Fibroblast of lung (primary cell): ENCODE results near the gene RUBCNL. TPM values are rescaled to one million over a fixed set of nuclear protein-coding genes. Genes with fewer than 3 reads are reported as not detected.

Source experiments
- DNase-seq, 2 donors: peaks; one replicate each; pipeline versions ENCODE4 v3.0.0 to v3.0.0-alpha.2; 2010; ENCODE audit warnings: low read depth in 2 of 2
- H2AFZ ChIP-seq: 2 replicates; pipeline ENCODE4 v1.5.1; 2012; ENCODE audit warnings: low read length, control low read depth, inconsistent platforms
- H3K27ac ChIP-seq: 2 replicates; pipeline ENCODE4 v1.5.1; 2011; ENCODE audit warnings: low read length, control low read depth; ENCODE audit not compliant: insufficient read depth
- H3K27me3 ChIP-seq: 2 replicates; pipeline ENCODE4 v1.5.1; 2011; ENCODE audit warnings: mild to moderate bottlenecking, low read length; ENCODE audit not compliant: control insufficient read depth, insufficient read depth
- H3K36me3 ChIP-seq: 2 replicates; pipeline ENCODE4 v1.5.1; 2011; ENCODE audit warnings: low read length; ENCODE audit not compliant: control insufficient read depth, insufficient read depth
- H3K4me1 ChIP-seq: 2 replicates; pipeline ENCODE4 v1.5.1; 2011; ENCODE audit warnings: low read length; ENCODE audit not compliant: control insufficient read depth, insufficient read depth; ENCODE audit errors: extremely low read depth
- H3K4me2 ChIP-seq: 2 replicates; pipeline ENCODE4 v1.5.1; 2011; ENCODE audit warnings: low read length, control low read depth; ENCODE audit not compliant: insufficient read depth; ENCODE audit errors: extremely low read depth
- H3K4me3 ChIP-seq, 4 experiments: fragments of 200-600 bp in 1 of 4; sonication (generic) in 1 of 4; replicated peaks in 1 of 4; 2 replicates each; pipeline ENCODE4 v1.5.1; 2011 to 2016; ENCODE audit warnings: low read length in 4 of 4, low read depth in 3 of 4, mild to moderate bottlenecking in 3 of 4, control low read depth in 2 of 4, inconsistent platforms in 1 of 4, mixed read lengths in 1 of 4; ENCODE audit not compliant: insufficient read depth in 1 of 4; ENCODE audit errors: control extremely low read depth in 1 of 4
- H3K79me2 ChIP-seq: 2 replicates; pipeline ENCODE4 v1.5.1; 2012; ENCODE audit warnings: mild to moderate bottlenecking, low read length, inconsistent platforms; ENCODE audit not compliant: control insufficient read depth, insufficient read depth
- H3K9ac ChIP-seq: 2 replicates; pipeline ENCODE4 v1.5.1; 2011; ENCODE audit warnings: mild to moderate bottlenecking, low read length, control low read depth; ENCODE audit not compliant: insufficient read depth
- H3K9me3 ChIP-seq: 2 replicates; pipeline ENCODE4 v1.5.1; 2012; ENCODE audit warnings: low read depth, low read length; ENCODE audit not compliant: control insufficient read depth, insufficient read depth
- H4K20me1 ChIP-seq: 2 replicates; pipeline ENCODE4 v1.5.1; 2011; ENCODE audit warnings: low read length; ENCODE audit not compliant: control insufficient read depth, insufficient read depth; ENCODE audit errors: extremely low read depth
- EZH2 ChIP-seq: IDR thresholded peaks from 2 replicates; pipeline ENCODE4 v1.5.1; 2012; ENCODE audit warnings: low read length, control low read depth, mild to moderate bottlenecking; ENCODE audit errors: missing control alignments
- polyA plus RNA-seq, 2 donors: library from polyadenylated mRNA; depleted of rRNA in 1 of 2; stranded (reverse) in 1 of 2; unstranded in 1 of 2; fragments of >200 nt; gene quantifications; 2 replicates each; pipeline ENCODE4 v1.2.1, GENCODE V29; 2011 to 2012; ENCODE audit warnings: missing spikeins in 1 of 2
- total RNA-seq: library from RNA; depleted of rRNA; stranded (reverse); fragments of >200 nt; gene quantifications from 2 replicates; pipeline ENCODE4 v1.2.1, GENCODE V29; 2014
- TF ChIP-seq, protein P1 (sequence below), 2 donors: IDR thresholded peaks in 1 of 2; conservative IDR thresholded peaks in 1 of 2; 1 replicate in 1 of 2; 2 replicates in 1 of 2; pipeline ENCODE4 v1.5.1; 2011 to 2012; ENCODE audit warnings: low read length in 2 of 2, control low read depth in 1 of 2, inconsistent platforms in 1 of 2, low read depth in 1 of 2, mild to moderate bottlenecking in 1 of 2

The RUBCNL gene
- total and polyA plus RNA-seq, 2 donors (not counting 1 experiment from before 2014, with no cell fraction given) = 0.70 to 3.6 TPM

- Histone ChIP-seq H3K27ac (no peak overlapping the region), H3K36me3 (no peaks in the 10 kb centered on the region), H3K4me1 (peaks cover 2% of the 10 kb centered on the region), H4K20me1 (no peaks in the 10 kb centered on the region), H3K9me3 (no peaks in the 10 kb centered on the region), H3K79me2 (no peaks in the 10 kb centered on the region), H2AFZ (no peak overlapping the region), H3K27me3 (peaks cover 30% of the 10 kb centered on the region), H3K9ac (no peak overlapping the region), H3K4me3 (peak overlapping the region in 2 of 4 experiments; percentile 30 to 52), H3K4me2 (peak overlapping the region; percentile 2)
- peak; percentile 70 for TF ChIP-seq EZH2
- TF ChIP-seq, protein P1, sequence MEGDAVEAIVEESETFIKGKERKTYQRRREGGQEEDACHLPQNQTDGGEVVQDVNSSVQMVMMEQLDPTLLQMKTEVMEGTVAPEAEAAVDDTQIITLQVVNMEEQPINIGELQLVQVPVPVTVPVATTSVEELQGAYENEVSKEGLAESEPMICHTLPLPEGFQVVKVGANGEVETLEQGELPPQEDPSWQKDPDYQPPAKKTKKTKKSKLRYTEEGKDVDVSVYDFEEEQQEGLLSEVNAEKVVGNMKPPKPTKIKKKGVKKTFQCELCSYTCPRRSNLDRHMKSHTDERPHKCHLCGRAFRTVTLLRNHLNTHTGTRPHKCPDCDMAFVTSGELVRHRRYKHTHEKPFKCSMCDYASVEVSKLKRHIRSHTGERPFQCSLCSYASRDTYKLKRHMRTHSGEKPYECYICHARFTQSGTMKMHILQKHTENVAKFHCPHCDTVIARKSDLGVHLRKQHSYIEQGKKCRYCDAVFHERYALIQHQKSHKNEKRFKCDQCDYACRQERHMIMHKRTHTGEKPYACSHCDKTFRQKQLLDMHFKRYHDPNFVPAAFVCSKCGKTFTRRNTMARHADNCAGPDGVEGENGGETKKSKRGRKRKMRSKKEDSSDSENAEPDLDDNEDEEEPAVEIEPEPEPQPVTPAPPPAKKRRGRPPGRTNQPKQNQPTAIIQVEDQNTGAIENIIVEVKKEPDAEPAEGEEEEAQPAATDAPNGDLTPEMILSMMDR (conservative IDR thresholded peaks at IDR 0.05 in 1 of 2, IDR thresholded peaks at IDR 0.05 in 1 of 2; ENCODE audit: low read depth in 1 of 2, low read length in 2 of 2) = no peak
- DNase-seq = peak in 1 of 2 donors; percentile 24
Observed at GRCh38 chr13:46386392-46387063, 524 bp downstream of the RUBCNL start.

- Histone ChIP-seq H3K27ac (no peak overlapping the region), H4K20me1 (no peaks in the 10 kb centered on the region), H3K9ac (no peak overlapping the region), H3K9me3 (no peaks in the 10 kb centered on the region), H3K27me3 (peaks cover 30% of the 10 kb centered on the region), H3K4me2 (no peak overlapping the region), H3K36me3 (no peaks in the 10 kb centered on the region), H3K4me3 (peak overlapping the region in 1 of 4 experiments; percentile 9), H2AFZ (no peak overlapping the region), H3K79me2 (no peaks in the 10 kb centered on the region), H3K4me1 (peaks cover 2% of the 10 kb centered on the region)
- no peak for DNase-seq
- no peak for TF ChIP-seq EZH2
- TF ChIP-seq, protein P1 (conservative IDR thresholded peaks at IDR 0.05 in 1 of 2, IDR thresholded peaks at IDR 0.05 in 1 of 2; ENCODE audit: low read depth in 1 of 2, low read length in 2 of 2) = no peak
Observed at GRCh38 chr13:46385946-46386345, 1.1 kb downstream of the RUBCNL start.

DNA sequence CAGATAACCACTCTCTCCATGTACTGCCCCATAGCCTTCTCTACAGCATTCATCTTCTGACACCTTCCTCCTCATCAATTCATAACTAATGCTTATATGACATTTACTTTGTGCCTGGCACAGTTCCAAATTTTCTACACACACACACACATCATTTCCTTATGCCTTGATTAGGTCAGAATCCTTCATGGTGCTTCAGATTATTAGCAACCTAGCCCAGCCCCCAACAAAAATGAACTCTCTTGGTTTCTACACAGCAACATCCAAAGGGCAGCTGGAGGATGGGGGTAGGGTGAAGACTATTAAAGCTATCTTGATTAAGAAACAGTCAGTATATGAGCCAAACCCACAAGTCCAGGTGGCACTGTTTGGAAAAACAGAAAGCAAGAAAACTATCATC lies 3.7 kb downstream of the RUBCNL start:
- Histone ChIP-seq H2AFZ (no peak overlapping the region), H3K27me3 (peaks cover 23% of the 10 kb centered on the region), H3K36me3 (no peaks in the 10 kb centered on the region), H3K9me3 (no peaks in the 10 kb centered on the region), H3K4me3 (no peak overlapping the region), H3K4me1 (peaks cover 2% of the 10 kb centered on the region), H3K79me2 (no peaks in the 10 kb centered on the region), H3K9ac (no peak overlapping the region), H4K20me1 (no peaks in the 10 kb centered on the region), H3K27ac (no peak overlapping the region), H3K4me2 (no peak overlapping the region)
- TF ChIP-seq, protein P1 (conservative IDR thresholded peaks at IDR 0.05 in 1 of 2, IDR thresholded peaks at IDR 0.05 in 1 of 2; ENCODE audit: low read depth in 1 of 2, low read length in 2 of 2) = no peak
- TF ChIP-seq EZH2 = no peak
- DNase-seq = no peak
